ENCODE measurements around the gene SLC50A1. TPM values are rescaled to one million over a fixed set of nuclear protein-coding genes. Genes with fewer than 3 reads are reported as not detected.

Gene SLC50A1
- 78.3 and 119 TPM in 2 replicates for total RNA-seq

GRCh38 chr1:155135415-155136028 is at the start of gene SLC50A1:
Gene SLC50A1, plus strand, starts transcription at chr1:155135852. Its CDS starts 60 bp downstream, at chr1:155135912.

GRCh38 chr1:155127105-155127966 is 8.3 kb upstream of the SLC50A1 start, which contains the start of gene EFNA1:
Gene EFNA1, plus strand, starts transcription at chr1:155127876. Its CDS starts 102 bp downstream, at chr1:155127978.

GRCh38 chr1:155139895-155140629 is 4.4 kb downstream of the SLC50A1 start, which contains the start of gene DPM3:
Gene DPM3, minus strand, starts transcription at chr1:155140531. Its CDS starts 291 bp downstream, at chr1:155140240.

GRCh38 chr1:155172732-155173477 is 37.3 kb downstream of the SLC50A1 start, which contains the start of gene KRTCAP2:
Gene KRTCAP2, minus strand, starts transcription at chr1:155173304. Its CDS starts 80 bp downstream, at chr1:155173224.

GRCh38 chr1:155173478-155174323 is 38.0 kb downstream of the SLC50A1 start, which contains the start of gene TRIM46:
Gene TRIM46, plus strand, starts transcription at chr1:155173849. Its CDS starts 118 bp downstream, at chr1:155173967.

Other genes with a start within 250 kb of the SLC50A1 start
- gene PMVK, start 199.1 kb upstream of the SLC50A1 start, total RNA-seq = 14.1 and 14.2 TPM in 2 replicates
- gene PBXIP1, start 179.8 kb upstream of the SLC50A1 start, total RNA-seq = 45.0 and 48.2 TPM in 2 replicates
- gene PYGO2, start 174.1 kb upstream of the SLC50A1 start, total RNA-seq = 14.2 and 16.1 TPM in 2 replicates
- 329 and 340 TPM in 2 replicates for gene SHC1, start 165.1 kb upstream of the SLC50A1 start, total RNA-seq
- gene CKS1B, start 161.2 kb upstream of the SLC50A1 start, total RNA-seq = 84.4 and 128 TPM in 2 replicates
- gene FLAD1, start 152.5 kb upstream of the SLC50A1 start, total RNA-seq = 31.4 and 42.1 TPM in 2 replicates
- not detected in 2 replicates for gene LENEP, start 142.3 kb upstream of the SLC50A1 start, total RNA-seq
- 10.8 and 14.7 TPM in 2 replicates for gene ZBTB7B, start 133.1 kb upstream of the SLC50A1 start, total RNA-seq
- gene DCST2, start 102.1 kb upstream of the SLC50A1 start, total RNA-seq = 0.18 and 0.29 TPM in 2 replicates
- not detected in 2 replicates for gene DCST1, start 102.0 kb upstream of the SLC50A1 start, total RNA-seq
- 84.7 and 112 TPM in 2 replicates for gene ADAM15, start 84.5 kb upstream of the SLC50A1 start, total RNA-seq
- gene EFNA4, start 72.1 kb upstream of the SLC50A1 start, total RNA-seq = 4.6 and 7.8 TPM in 2 replicates
- gene EFNA3, start 57.0 kb upstream of the SLC50A1 start, total RNA-seq = 0.53 and 0.58 TPM in 2 replicates
- gene EFNA1, start 8.0 kb upstream of the SLC50A1 start, total RNA-seq = not detected in 2 replicates
- 218 and 219 TPM in 2 replicates for gene DPM3, start 4.7 kb downstream of the SLC50A1 start, total RNA-seq
- 192 and 276 TPM in 2 replicates for gene KRTCAP2, start 37.5 kb downstream of the SLC50A1 start, total RNA-seq
- 3.7 and 5.8 TPM in 2 replicates for gene TRIM46, start 38.0 kb downstream of the SLC50A1 start, total RNA-seq
- 19.0 and 21.3 TPM in 2 replicates for gene THBS3, start 72.0 kb downstream of the SLC50A1 start, total RNA-seq
- 105 and 129 TPM in 2 replicates for gene MTX1, start 72.8 kb downstream of the SLC50A1 start, total RNA-seq
- 17.9 and 21.0 TPM in 2 replicates for gene ENTREP3, start 119.6 kb downstream of the SLC50A1 start, total RNA-seq
- 92.3 and 114 TPM in 2 replicates for gene SCAMP3, start 126.5 kb downstream of the SLC50A1 start, total RNA-seq
- gene CLK2, start 137.7 kb downstream of the SLC50A1 start, total RNA-seq = 18.2 and 24.1 TPM in 2 replicates
- gene HCN3, start 141.6 kb downstream of the SLC50A1 start, total RNA-seq = under 0.01 and 1.2 TPM in 2 replicates
- not detected in 2 replicates for gene PKLR, start 165.6 kb downstream of the SLC50A1 start, total RNA-seq
- gene FDPS, start 173.0 kb downstream of the SLC50A1 start, total RNA-seq = 1,079 and 1,092 TPM in 2 replicates
- 23.4 and 35.5 TPM in 2 replicates for gene RUSC1, start 185.0 kb downstream of the SLC50A1 start, total RNA-seq